ENCODE results near the gene ASIC1. TPM values are rescaled to one million over a fixed set of nuclear protein-coding genes. Genes with fewer than 3 reads are reported as not detected.
A peak's percentile ranks its signal among the peaks of the same experiment; 100 is the strongest.

Gene ASIC1
- total and polyA plus RNA-seq, 2 of the 13 experiments (the other 11 are each of a cell fraction or from before 2014, with no cell fraction given), result 0.44 to 1.5 TPM

- TF ChIP-seq ATF6 (CRISPR knock-in tag; conservative IDR thresholded peaks at IDR 0.05) (no peak), ZNF326 (CRISPR knock-in tag; IDR thresholded peaks at IDR 0.05; ENCODE audit: borderline replicate concordance) (no peak), ZNF674 (CRISPR knock-in tag; IDR thresholded peaks at IDR 0.05; ENCODE audit: low read depth) (no peak), ZNF781 (CRISPR knock-in tag; IDR thresholded peaks at IDR 0.05; ENCODE audit: borderline replicate concordance, not compliant biosample characterization) (no peak), UBTF (CRISPR knock-in tag; IDR thresholded peaks at IDR 0.05) (peak; percentile 47; the same call in 1 of the 2 replicates), MTF2 (CRISPR knock-in tag; IDR thresholded peaks at IDR 0.05; ENCODE audit: borderline replicate concordance) (no peak), KMT2B (CRISPR knock-in tag; IDR thresholded peaks at IDR 0.05) (peak; percentile 66; the same call in 1 of the 2 replicates), ZNF296 (CRISPR knock-in tag; conservative IDR thresholded peaks at IDR 0.05) (no peak), SMC3 (IDR thresholded peaks at IDR 0.05; ENCODE audit: low read length) (0 out of 2 replicates have a peak, but pooled peaks have one; percentile 9), NONO (IDR thresholded peaks at IDR 0.05) (no peak), NONO (CRISPR knock-in tag; conservative IDR thresholded peaks at IDR 0.05) (peak; percentile 67), ZMAT3 (CRISPR knock-in tag; conservative IDR thresholded peaks at IDR 0.05) (0 out of 2 replicates have a peak, but pooled peaks have one; percentile 54), TP53 (CRISPR knock-in tag; conservative IDR thresholded peaks at IDR 0.05) (no peak), KDM2A (CRISPR knock-in tag; IDR thresholded peaks at IDR 0.05; ENCODE audit: borderline replicate concordance, low read depth) (peak; percentile 62)
- TF ChIP-seq, protein P1, sequence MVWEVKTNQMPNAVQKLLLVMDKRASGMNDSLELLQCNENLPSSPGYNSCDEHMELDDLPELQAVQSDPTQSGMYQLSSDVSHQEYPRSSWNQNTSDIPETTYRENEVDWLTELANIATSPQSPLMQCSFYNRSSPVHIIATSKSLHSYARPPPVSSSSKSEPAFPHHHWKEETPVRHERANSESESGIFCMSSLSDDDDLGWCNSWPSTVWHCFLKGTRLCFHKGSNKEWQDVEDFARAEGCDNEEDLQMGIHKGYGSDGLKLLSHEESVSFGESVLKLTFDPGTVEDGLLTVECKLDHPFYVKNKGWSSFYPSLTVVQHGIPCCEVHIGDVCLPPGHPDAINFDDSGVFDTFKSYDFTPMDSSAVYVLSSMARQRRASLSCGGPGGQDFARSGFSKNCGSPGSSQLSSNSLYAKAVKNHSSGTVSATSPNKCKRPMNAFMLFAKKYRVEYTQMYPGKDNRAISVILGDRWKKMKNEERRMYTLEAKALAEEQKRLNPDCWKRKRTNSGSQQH (CRISPR knock-in tag; IDR thresholded peaks at IDR 0.05; ENCODE audit: low read depth), result no peak
- TF ChIP-seq, protein P2, sequence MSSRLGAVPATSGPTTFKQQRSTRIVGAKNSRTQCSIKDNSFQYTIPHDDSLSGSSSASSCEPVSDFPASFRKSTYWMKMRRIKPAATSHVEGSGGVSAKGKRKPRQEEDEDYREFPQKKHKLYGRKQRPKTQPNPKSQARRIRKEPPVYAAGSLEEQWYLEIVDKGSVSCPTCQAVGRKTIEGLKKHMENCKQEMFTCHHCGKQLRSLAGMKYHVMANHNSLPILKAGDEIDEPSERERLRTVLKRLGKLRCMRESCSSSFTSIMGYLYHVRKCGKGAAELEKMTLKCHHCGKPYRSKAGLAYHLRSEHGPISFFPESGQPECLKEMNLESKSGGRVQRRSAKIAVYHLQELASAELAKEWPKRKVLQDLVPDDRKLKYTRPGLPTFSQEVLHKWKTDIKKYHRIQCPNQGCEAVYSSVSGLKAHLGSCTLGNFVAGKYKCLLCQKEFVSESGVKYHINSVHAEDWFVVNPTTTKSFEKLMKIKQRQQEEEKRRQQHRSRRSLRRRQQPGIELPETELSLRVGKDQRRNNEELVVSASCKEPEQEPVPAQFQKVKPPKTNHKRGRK (CRISPR knock-in tag; IDR thresholded peaks at IDR 0.05), result no peak
- TF ChIP-seq, protein P3, sequence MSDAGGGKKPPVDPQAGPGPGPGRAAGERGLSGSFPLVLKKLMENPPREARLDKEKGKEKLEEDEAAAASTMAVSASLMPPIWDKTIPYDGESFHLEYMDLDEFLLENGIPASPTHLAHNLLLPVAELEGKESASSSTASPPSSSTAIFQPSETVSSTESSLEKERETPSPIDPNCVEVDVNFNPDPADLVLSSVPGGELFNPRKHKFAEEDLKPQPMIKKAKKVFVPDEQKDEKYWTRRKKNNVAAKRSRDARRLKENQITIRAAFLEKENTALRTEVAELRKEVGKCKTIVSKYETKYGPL (CRISPR knock-in tag; IDR thresholded peaks at IDR 0.05), result no peak
- TF ChIP-seq, protein P4, sequence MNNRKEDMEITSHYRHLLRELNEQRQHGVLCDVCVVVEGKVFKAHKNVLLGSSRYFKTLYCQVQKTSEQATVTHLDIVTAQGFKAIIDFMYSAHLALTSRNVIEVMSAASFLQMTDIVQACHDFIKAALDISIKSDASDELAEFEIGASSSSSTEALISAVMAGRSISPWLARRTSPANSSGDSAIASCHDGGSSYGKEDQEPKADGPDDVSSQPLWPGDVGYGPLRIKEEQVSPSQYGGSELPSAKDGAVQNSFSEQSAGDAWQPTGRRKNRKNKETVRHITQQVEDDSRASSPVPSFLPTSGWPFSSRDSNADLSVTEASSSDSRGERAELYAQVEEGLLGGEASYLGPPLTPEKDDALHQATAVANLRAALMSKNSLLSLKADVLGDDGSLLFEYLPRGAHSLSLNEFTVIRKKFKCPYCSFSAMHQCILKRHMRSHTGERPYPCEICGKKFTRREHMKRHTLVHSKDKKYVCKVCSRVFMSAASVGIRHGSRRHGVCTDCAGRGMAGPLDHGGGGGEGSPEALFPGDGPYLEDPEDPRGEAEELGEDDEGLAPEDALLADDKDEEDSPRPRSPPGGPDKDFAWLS (CRISPR knock-in tag; IDR thresholded peaks at IDR 0.05; ENCODE audit: borderline replicate concordance), result no peak
Observed at GRCh38 chr12:50084775-50085614, 27.6 kb downstream of the ASIC1 start, which contains the start of gene SMARCD1 (continued).

All from HepG2 (cell line).